Stimulated activated CD8-positive, alpha-beta memory T cell treated with anti-CD3 and anti-CD28 coated beads, Interleukin-7, amount 100 ng/mL, for 24 hours (primary cell): ENCODE data around the gene PXDN.
"Not testable (repeated sequence)": the region's sequence is repeated elsewhere in the genome, so short reads cannot be mapped to it uniquely, and the experiment has no call there.

Experiments
- DNase-seq: peaks from one replicate; pipeline ENCODE4 v3.0.0-alpha.2; 2020; ENCODE audit warnings: low read depth

PXDN gene

GRCh38 chr2:1681017-1681318 lies 63.3 kb downstream of the PXDN start:
- DNase-seq: no peak

- no peak for DNase-seq
Observed at GRCh38 chr2:1680222-1681016, 63.9 kb downstream of the PXDN start.

- not testable (repeated sequence) for DNase-seq
Observed at GRCh38 chr2:1679488-1680039, 64.8 kb downstream of the PXDN start.

GRCh38 chr2:1679065-1679464 lies 65.2 kb downstream of the PXDN start:
- DNase-seq: not testable (repeated sequence)

GRCh38 chr2:1678609-1679008 lies 65.7 kb downstream of the PXDN start:
- DNase-seq: no peak

GRCh38 chr2:1677821-1678165 lies 66.5 kb downstream of the PXDN start:
- no peak for DNase-seq

GRCh38 chr2:1676913-1677820 lies 67.1 kb downstream of the PXDN start:
- DNase-seq: no peak

- DNase-seq: no peak
Observed at GRCh38 chr2:1676091-1676912, 68.0 kb downstream of the PXDN start.

GRCh38 chr2:1675633-1676032 lies 68.7 kb downstream of the PXDN start:
- DNase-seq: no peak

- DNase-seq: no peak
Observed at GRCh38 chr2:1674766-1675397, 69.4 kb downstream of the PXDN start.

- no peak for DNase-seq
Observed at GRCh38 chr2:1674276-1674675, 70.0 kb downstream of the PXDN start.

GRCh38 chr2:1673160-1673944 lies 71.0 kb downstream of the PXDN start:
- DNase-seq: no peak

- DNase-seq: no peak
Observed at GRCh38 chr2:1672738-1673137, 71.6 kb downstream of the PXDN start.

- no peak for DNase-seq
Observed at GRCh38 chr2:1671916-1672315, 72.4 kb downstream of the PXDN start.

GRCh38 chr2:1670636-1671035 lies 73.7 kb downstream of the PXDN start:
- no peak for DNase-seq

- DNase-seq: no peak
Observed at GRCh38 chr2:1665761-1666505, 78.4 kb downstream of the PXDN start.

GRCh38 chr2:1664698-1665097 lies 79.6 kb downstream of the PXDN start:
- no peak for DNase-seq

- no peak for DNase-seq
Observed at GRCh38 chr2:1664076-1664605, 80.2 kb downstream of the PXDN start.

GRCh38 chr2:1663621-1664020 lies 80.7 kb downstream of the PXDN start:
- no peak for DNase-seq

GRCh38 chr2:1662606-1663180 lies 81.6 kb downstream of the PXDN start:
- no peak for DNase-seq
